Activated naive CD4-positive, alpha-beta T cell treated with anti-CD3 and anti-CD28 coated beads for 36 hours (primary cell): ENCODE data around the gene THRAP3. TPM values are rescaled to one million over a fixed set of nuclear protein-coding genes. Genes with fewer than 3 reads are reported as not detected.

Experiments
- CTCF ChIA-PET: fragments of 350-600 bp; sonication (Branson Sonifier 250); formaldehyde crosslinking; loops from one replicate; lab custom pipeline; 2021; ENCODE audit warnings: antibody characterized with exemption; lab: Charles Lee
- DNase-seq: peaks from one replicate; pipeline ENCODE4 v3.0.0-alpha.2; 2020
- H3K27ac Mint-ChIP-seq: one replicate; pipeline ENCODE4 v1.8.0; 2021; ENCODE audit warnings: mild to moderate bottlenecking, mixed read lengths
- H3K27me3 Mint-ChIP-seq: one replicate; pipeline ENCODE4 v1.8.0; 2021; ENCODE audit warnings: low read depth, mixed read lengths
- H3K36me3 Mint-ChIP-seq: one replicate; pipeline ENCODE4 v1.8.0; 2021; ENCODE audit warnings: low read depth, mixed read lengths
- H3K4me1 Mint-ChIP-seq: one replicate; pipeline ENCODE4 v1.8.0; 2021; ENCODE audit warnings: low read depth, mixed read lengths
- H3K4me3 Mint-ChIP-seq: one replicate; pipeline ENCODE4 v1.8.0; 2021; ENCODE audit warnings: mild to moderate bottlenecking, moderate library complexity, mixed read lengths
- H3K9me3 Mint-ChIP-seq: one replicate; pipeline ENCODE4 v1.8.0; 2021; ENCODE audit warnings: mixed read lengths
- intact Hi-C: fragments of 100-400 bp; cut with micrococcal nuclease; formaldehyde crosslinking; loops from one replicate; pipeline ENCODE4 v1.15.1; 2023
- total RNA-seq, 2 experiments: library from RNA; stranded (reverse); gene quantifications; one replicate each; pipeline ENCODE4 v1.2.3, GENCODE V29; 2021

Gene THRAP3
- total RNA-seq, 2 experiments from 2014 or later: 128 to 133 TPM

DNA sequence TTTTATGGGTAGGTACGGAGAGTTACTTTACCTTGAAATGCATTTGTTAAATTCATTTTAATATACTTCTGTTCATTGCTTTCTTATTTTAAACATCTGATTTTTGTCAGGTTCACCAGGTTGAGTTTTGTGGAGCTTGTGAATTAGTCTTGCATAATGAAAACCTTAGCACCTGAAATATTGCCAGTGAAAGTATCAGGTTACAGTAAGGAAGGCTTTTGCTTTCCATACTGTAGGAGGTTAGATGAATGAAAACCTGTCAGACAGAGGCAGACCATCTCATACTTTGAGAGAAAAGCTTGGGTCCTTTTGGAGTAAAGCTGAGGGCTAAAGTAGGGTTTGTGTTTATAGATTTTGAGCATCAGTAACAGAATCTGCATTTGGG is 34.7 kb downstream of the THRAP3 start:
- CTCF ChIA-PET: interaction anchor here (0.9 kb wide), 1 partner anchor 27 kb away, joined by 3 read pairs; no protein-coding TSS in a partner anchor
- H3K9me3 Mint-ChIP-seq: no peaks in the 10 kb centered on the region
- H3K4me1 Mint-ChIP-seq: peaks cover 28% of the 10 kb centered on the region
- H3K36me3 Mint-ChIP-seq: peaks cover 21% of the 10 kb centered on the region
- no peak overlapping the region for H3K27ac Mint-ChIP-seq
- H3K4me3 Mint-ChIP-seq: no peak overlapping the region
- intact Hi-C loops: no loop called here
- DNase-seq: no peak
- no peaks in the 10 kb centered on the region for H3K27me3 Mint-ChIP-seq

DNA sequence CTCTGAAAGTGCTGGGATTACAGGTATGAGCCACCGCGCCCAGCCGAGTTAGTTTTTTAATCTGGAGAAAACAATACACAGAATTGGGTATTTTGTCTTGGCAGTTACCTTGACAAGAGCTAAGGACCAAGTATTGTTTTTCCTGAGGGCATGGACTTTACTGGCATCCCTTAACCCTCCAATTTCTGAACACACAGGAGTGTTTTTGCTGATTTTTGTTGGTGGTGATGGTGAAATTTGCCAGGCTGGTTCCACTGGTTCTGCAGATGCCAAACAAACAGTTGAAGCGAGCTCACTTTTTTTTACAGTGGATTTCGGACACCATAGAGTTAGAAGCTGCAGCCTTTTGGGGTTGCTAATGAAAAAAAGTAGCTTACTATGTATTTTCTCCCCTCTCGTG is 44.7 kb downstream of the THRAP3 start:
- intact Hi-C loops: no loop called here
- no peaks in the 10 kb centered on the region for H3K27me3 Mint-ChIP-seq
- H3K4me3 Mint-ChIP-seq: no peak overlapping the region
- H3K4me1 Mint-ChIP-seq: peaks cover 20% of the 10 kb centered on the region
- H3K27ac Mint-ChIP-seq: peak overlapping the region; percentile 39
- no peaks in the 10 kb centered on the region for H3K9me3 Mint-ChIP-seq
- DNase-seq: no peak
- CTCF ChIA-PET: interaction anchor here (0.6 to 1.7 kb wide), 4 partner anchors 16 to 80 kb away, joined by 3 to 8 read pairs (median 4); no protein-coding TSS in a partner anchor
- peaks cover 16% of the 10 kb centered on the region for H3K36me3 Mint-ChIP-seq

DNA sequence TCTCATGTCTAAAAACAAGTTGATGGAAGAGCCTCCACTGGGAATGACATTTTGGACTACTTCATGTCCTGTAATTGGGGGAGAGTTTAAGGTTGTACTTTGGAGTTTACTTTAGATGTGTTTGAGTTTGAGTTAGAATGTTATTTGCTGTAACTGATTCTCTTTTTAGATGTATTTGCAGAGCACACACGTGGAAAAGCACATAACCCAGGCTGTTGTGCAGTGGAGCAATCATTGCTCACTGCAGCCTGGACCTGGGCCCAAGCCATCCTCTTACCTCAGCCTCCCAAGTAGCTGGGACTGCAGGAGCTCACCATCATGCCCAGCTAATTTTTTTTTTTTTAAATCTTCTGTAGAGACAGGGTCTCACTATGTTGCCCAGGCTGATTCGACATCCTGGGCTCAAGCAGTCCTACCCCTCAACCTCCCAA is 45.2 kb downstream of the THRAP3 start:
- no peak overlapping the region for H3K4me3 Mint-ChIP-seq
- H3K9me3 Mint-ChIP-seq: no peaks in the 10 kb centered on the region
- H3K36me3 Mint-ChIP-seq: peaks cover 16% of the 10 kb centered on the region
- H3K27ac Mint-ChIP-seq: peak overlapping the region; percentile 39
- CTCF ChIA-PET: interaction anchor here (0.6 to 1.7 kb wide), 5 partner anchors 16 to 81 kb away, joined by 3 to 8 read pairs (median 3); no protein-coding TSS in a partner anchor
- no peak for DNase-seq
- H3K27me3 Mint-ChIP-seq: no peaks in the 10 kb centered on the region
- intact Hi-C loops: no loop called here
- peaks cover 16% of the 10 kb centered on the region for H3K4me1 Mint-ChIP-seq

DNA sequence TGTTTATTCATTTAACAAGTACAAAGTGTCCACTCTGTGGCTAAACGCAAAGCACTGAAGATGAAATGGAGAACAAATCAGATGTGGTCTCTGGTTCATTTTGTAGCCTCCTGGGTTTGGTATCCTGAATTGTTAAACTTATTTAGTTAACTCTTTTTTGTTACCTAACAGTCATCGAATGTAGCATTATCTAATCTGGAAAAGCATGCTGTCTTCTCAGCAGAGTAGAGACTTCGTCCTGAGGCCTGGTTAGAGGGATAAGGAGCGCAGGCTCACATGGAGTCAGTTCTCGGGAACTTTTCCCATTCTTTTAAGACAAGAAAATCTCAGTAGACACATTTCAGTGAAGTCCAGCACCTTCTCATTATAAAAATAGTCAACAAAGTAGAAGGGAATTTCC is 48.8 kb downstream of the THRAP3 start:
- Mint-ChIP-seq H3K36me3 (peaks cover 15% of the 10 kb centered on the region), H3K9me3 (no peaks in the 10 kb centered on the region), H3K4me1 (peaks cover 11% of the 10 kb centered on the region), H3K27me3 (no peaks in the 10 kb centered on the region), H3K4me3 (no peak overlapping the region), H3K27ac (no peak overlapping the region)
- DNase-seq: no peak
- CTCF ChIA-PET: interaction anchor here (0.9 to 1.1 kb wide), 2 partner anchors 13 to 19 kb away, joined by 3 to 4 read pairs; no protein-coding TSS in a partner anchor
- intact Hi-C loops: no loop called here

DNA sequence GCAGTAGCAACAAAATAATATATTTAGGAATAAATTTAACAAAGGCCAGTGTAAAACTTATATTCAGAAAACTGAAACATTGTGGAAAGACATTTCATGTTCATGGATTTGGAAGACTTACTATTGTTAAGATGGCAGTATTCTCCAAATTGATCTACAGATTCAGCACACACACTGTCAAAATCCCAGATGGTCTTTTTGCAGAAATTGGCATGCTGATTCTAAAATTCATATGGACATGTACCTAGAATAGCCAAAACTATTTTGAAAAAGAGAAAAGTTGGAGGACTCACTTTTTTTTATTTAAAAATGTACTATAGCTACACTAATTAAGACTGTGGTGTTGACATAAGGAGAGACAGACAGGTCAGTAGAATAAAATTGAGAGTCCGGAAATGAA is 50.0 kb downstream of the THRAP3 start:
- no peaks in the 10 kb centered on the region for H3K27me3 Mint-ChIP-seq
- CTCF ChIA-PET: interaction anchor here (0.7 to 1.1 kb wide), 4 partner anchors 11 to 229 kb away, joined by 3 to 4 read pairs (median 3); no protein-coding TSS in a partner anchor
- no peaks in the 10 kb centered on the region for H3K9me3 Mint-ChIP-seq
- peaks cover 14% of the 10 kb centered on the region for H3K4me1 Mint-ChIP-seq
- no peak overlapping the region for H3K27ac Mint-ChIP-seq
- peaks cover 14% of the 10 kb centered on the region for H3K36me3 Mint-ChIP-seq
- H3K4me3 Mint-ChIP-seq: no peak overlapping the region
- intact Hi-C loops: no loop called here
- DNase-seq: no peak

DNA sequence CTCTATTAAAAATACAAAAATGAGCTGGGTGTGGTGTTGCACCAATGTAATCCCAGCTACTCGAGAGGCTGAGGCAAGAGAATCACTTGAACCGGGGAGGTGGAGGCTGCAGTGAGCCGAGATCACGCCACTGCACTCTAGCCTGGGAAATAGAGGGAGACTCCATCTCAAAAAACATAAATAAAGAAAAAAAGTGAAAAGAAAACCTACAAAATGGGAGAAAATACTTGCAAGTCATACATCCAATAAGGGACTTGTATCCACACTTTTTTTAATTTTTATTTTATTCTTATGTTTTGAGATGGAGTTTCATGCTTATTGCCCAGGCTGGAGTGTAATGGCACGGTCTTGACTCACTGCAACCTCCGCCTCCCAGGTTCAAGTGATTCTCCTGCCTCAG is 52.4 kb downstream of the THRAP3 start:
- Mint-ChIP-seq H3K27me3 (no peaks in the 10 kb centered on the region), H3K27ac (no peak overlapping the region), H3K4me1 (peaks cover 31% of the 10 kb centered on the region), H3K36me3 (peaks cover 14% of the 10 kb centered on the region), H3K4me3 (no peak overlapping the region), H3K9me3 (no peaks in the 10 kb centered on the region)
- no peak for DNase-seq
- intact Hi-C loops: no loop called here
- CTCF ChIA-PET: no interaction called here

DNA sequence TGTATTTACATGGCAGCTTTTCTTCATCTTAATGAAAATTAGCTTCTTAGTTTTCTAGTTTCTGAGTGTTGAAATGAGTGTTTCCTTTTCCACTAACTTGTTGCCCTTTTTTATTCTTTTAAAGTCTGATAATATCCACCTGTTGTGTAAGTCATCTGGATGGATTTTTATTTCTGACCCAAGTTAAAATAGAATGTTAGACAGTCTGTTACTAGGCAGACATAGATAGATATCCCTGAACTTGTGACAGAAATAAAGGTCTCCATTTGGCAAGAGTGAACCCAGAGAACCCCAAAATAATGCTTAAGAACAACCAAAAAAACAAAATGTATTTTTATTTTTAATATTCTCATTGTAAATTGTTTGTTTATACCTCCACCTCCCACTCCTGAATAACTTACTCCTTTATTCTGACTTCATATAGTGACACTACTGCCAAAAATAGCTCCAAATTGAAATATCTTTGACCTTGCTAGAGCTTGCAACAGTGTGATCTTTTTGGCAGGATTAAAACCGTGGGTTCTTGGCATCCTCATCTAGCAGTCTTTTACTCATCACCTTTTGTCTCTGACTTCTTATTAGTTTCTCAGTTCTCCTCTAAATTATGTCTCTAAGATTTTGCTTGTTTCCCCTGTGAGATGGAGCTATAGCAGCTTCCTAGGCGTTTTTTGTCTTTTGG is 55.0 kb downstream of the THRAP3 start:
- CTCF ChIA-PET: interaction anchor here (0.6 to 1.4 kb wide), 4 partner anchors 11 to 605 kb away, joined by 3 to 5 read pairs (median 3); partner anchors contain the start of gene TRAPPC3
- Mint-ChIP-seq H3K27me3 (no peaks in the 10 kb centered on the region), H3K27ac (peak overlapping the region; percentile 16), H3K36me3 (peaks cover 14% of the 10 kb centered on the region), H3K4me3 (no peak overlapping the region), H3K4me1 (peaks cover 38% of the 10 kb centered on the region), H3K9me3 (no peaks in the 10 kb centered on the region)
- DNase-seq: no peak
- intact Hi-C loops: no loop called here

DNA sequence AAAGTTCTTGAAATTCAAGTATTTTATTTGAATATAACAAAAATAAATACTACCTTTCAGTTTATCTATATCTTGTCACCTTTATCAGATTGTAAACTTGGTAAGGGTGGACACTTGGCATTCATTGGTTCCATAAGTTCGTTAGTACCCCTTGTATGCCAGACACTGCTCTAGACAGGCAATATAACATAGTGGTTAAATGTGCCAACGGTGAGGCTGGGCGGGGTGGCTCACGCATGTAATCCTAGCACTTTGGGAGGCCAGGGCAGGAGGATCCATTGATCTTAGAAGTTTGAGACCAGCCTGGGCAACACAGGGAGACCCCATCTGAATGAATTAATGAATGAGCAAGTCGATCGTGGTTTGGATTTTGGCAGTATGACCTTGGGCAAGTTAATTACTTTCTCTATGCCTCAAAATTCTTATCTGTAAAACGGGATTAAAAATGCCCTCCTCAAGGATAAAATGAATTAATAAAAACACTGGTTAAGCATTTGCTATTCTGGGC is 55.6 kb downstream of the THRAP3 start:
- H3K27ac Mint-ChIP-seq: peak overlapping the region; percentile 66
- H3K27me3 Mint-ChIP-seq: no peaks in the 10 kb centered on the region
- no peak for DNase-seq
- peaks cover 14% of the 10 kb centered on the region for H3K36me3 Mint-ChIP-seq
- no peaks in the 10 kb centered on the region for H3K9me3 Mint-ChIP-seq
- intact Hi-C loops: no loop called here
- peaks cover 38% of the 10 kb centered on the region for H3K4me1 Mint-ChIP-seq
- no peak overlapping the region for H3K4me3 Mint-ChIP-seq
- CTCF ChIA-PET: interaction anchor here (1.0 to 2.2 kb wide), 4 partner anchors 20 to 130 kb away, joined by 3 to 10 read pairs (median 6); partner anchors contain the start of gene TRAPPC3

DNA sequence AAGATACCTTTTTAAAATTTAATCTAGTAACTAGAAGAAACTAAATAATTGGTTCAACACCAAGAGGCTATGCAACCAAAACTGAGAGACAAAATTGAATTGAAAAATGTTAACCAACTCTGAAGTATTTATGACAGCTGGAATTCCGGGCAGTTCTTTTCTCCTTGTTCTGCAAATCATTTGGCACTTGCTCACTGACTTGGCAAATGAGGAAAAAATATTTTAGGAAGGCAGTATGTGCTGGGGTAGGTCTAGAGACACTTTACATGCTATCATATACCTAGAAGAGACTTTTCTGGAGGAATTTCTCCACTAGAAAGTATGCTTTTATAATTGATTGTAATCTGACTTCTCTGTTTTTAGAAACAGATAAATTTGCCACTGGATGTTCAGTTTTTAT is 59.8 kb downstream of the THRAP3 start:
- CTCF ChIA-PET: interaction anchor here (1.1 to 2.2 kb wide), 5 partner anchors 12 to 134 kb away, joined by 3 to 7 read pairs (median 6); partner anchors contain the start of gene TRAPPC3
- Mint-ChIP-seq H3K4me3 (no peak overlapping the region), H3K9me3 (no peaks in the 10 kb centered on the region), H3K4me1 (peaks cover 44% of the 10 kb centered on the region), H3K27ac (peak overlapping the region; percentile 44), H3K27me3 (no peaks in the 10 kb centered on the region), H3K36me3 (peaks cover 42% of the 10 kb centered on the region)
- intact Hi-C loops: loop anchor here (2.0 kb wide), 1 partner anchor 137 kb away; no protein-coding TSS in a partner anchor
- DNase-seq: no peak

DNA sequence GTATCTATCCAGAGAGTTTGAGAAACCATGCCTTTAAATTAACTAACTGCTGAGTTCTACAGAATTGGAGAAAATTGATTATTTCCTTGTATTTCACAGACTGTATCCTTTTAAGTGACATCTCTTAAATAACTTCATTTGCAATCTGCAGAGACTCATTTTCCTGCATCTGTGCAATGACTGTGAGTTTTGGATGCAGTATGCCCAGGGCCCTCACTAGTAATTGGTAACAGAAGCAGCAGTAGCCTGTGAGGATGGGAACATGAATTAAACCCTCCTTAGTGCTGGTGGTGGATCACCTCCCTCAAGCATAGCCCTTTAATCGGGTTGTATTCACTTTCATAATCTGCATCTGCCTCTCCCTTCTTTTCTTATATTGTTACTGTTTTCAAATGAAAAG is 60.3 kb downstream of the THRAP3 start:
- Mint-ChIP-seq H3K27me3 (no peaks in the 10 kb centered on the region), H3K4me3 (no peak overlapping the region), H3K4me1 (peaks cover 43% of the 10 kb centered on the region), H3K9me3 (no peaks in the 10 kb centered on the region), H3K36me3 (peaks cover 46% of the 10 kb centered on the region), H3K27ac (no peak overlapping the region)
- CTCF ChIA-PET: interaction anchor here (1.4 to 4.1 kb wide), 6 partner anchors 15 to 367 kb away, joined by 4 to 26 read pairs (median 8); no protein-coding TSS in a partner anchor
- intact Hi-C loops: loop anchor here (2.0 kb wide), 1 partner anchor 136 kb away; no protein-coding TSS in a partner anchor
- DNase-seq: no peak

DNA sequence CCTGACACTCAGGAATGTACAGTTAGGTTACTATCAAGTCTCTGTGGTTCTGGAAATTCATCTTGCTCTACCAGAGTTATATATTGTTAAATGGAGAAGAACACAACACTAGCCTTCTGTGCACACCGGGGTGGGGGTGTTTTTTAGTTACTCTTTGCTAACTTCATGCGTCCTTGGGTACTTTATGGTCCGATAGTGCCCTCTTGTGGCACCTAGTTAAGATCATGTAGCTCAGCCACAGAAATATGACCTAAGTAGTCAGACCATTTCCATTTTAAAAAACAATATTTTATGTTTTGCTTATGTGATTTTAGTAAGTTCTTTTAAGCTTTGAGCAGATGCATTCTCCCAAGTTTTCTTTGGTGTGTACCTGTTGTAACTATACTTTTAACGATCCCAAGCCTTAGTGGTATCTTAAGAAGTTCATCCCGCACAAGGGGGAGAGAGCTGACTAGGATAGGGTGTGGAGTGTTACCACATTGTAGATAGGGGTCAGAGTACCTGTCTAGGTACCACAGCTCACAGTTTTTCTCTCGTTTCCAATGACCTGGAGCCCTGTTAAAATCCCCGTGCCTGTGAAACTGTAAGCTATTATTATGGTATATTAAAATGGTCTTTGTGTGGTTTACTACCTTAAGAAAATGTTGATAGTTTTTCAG is 61.3 kb downstream of the THRAP3 start:
- peak; percentile 79 for DNase-seq
- Mint-ChIP-seq H3K27ac (peak overlapping the region; percentile 73), H3K4me3 (no peak overlapping the region), H3K27me3 (no peaks in the 10 kb centered on the region), H3K36me3 (peaks cover 48% of the 10 kb centered on the region), H3K4me1 (peaks cover 33% of the 10 kb centered on the region), H3K9me3 (no peaks in the 10 kb centered on the region)
- intact Hi-C loops: loop anchor here (1.0 to 5.0 kb wide), 6 partner anchors 61 to 189 kb away; partner anchors contain the start of genes THRAP3 and TRAPPC3
- CTCF ChIA-PET: interaction anchor here (0.6 to 4.1 kb wide), 38 partner anchors 8 to 528 kb away, joined by 3 to 33 read pairs (median 4); partner anchors contain the start of genes LSM10, MAP7D1 and TRAPPC3

DNA sequence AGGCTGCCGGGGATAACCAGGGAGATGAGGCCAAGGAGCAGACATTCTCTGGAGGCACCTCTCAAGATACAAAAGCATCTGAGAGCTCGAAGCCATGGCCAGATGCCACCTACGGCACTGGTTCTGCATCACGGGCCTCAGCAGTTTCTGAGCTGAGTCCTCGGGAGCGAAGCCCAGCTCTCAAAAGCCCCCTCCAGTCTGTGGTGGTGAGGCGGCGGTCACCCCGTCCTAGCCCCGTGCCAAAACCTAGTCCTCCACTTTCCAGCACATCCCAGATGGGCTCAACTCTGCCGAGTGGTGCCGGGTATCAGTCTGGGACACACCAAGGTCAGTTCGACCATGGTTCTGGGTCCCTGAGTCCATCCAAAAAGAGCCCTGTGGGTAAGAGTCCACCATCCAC is 62.6 kb downstream of the THRAP3 start:
- Mint-ChIP-seq H3K4me3 (no peak overlapping the region), H3K36me3 (peaks cover 54% of the 10 kb centered on the region), H3K9me3 (no peaks in the 10 kb centered on the region), H3K27me3 (no peaks in the 10 kb centered on the region), H3K27ac (peak overlapping the region; percentile 73), H3K4me1 (peaks cover 26% of the 10 kb centered on the region)
- intact Hi-C loops: loop anchor here (5.0 kb wide), 1 partner anchor 80 kb away; no protein-coding TSS in a partner anchor
- DNase-seq: no peak
- CTCF ChIA-PET: interaction anchor here (0.7 to 4.1 kb wide), 12 partner anchors 9 to 188 kb away, joined by 3 to 33 read pairs (median 6); partner anchors contain the start of genes MAP7D1 and TRAPPC3
